BE2C (cell line): ENCODE results near the gene PGGHG.

Source experiments
- DNase-seq: peaks from one replicate; pipeline ENCODE4 v3.0.0-alpha.2; 2020
- H3K27me3 ChIP-seq: fragments of 250-450 bp; sonication (Bioruptor Pico); 2 replicates; pipeline ENCODE4 v1.5.1; 2020; ENCODE audit warnings: mild to moderate bottlenecking
- H3K36me3 ChIP-seq: fragments of 250-450 bp; sonication (Bioruptor Pico); 2 replicates; pipeline ENCODE4 v1.5.1; 2020; ENCODE audit warnings: mild to moderate bottlenecking
- H3K4me1 ChIP-seq: fragments of 250-450 bp; sonication (Bioruptor Pico); 2 replicates; pipeline ENCODE4 v1.5.1; 2020
- H3K4me3 ChIP-seq: 2 replicates; pipeline ENCODE4 v1.5.1; 2011; ENCODE audit warnings: low read depth, low read length
- H3K9me3 ChIP-seq: fragments of 250-450 bp; sonication (Bioruptor Pico); 2 replicates; pipeline ENCODE4 v1.5.1; 2020
- CTCF ChIP-seq: IDR thresholded peaks from 2 replicates; pipeline ENCODE4 v1.5.1; 2012; ENCODE audit warnings: mild to moderate bottlenecking, low read depth, low read length

The PGGHG gene

GRCh38 chr11:272195-272930, 16.6 kb upstream of the PGGHG start:
- no peaks in the 10 kb centered on the region for H3K9me3 ChIP-seq
- H3K4me1 ChIP-seq = no peaks in the 10 kb centered on the region
- H3K36me3 ChIP-seq = no peaks in the 10 kb centered on the region
- no peak overlapping the region for H3K4me3 ChIP-seq
- no peaks in the 10 kb centered on the region for H3K27me3 ChIP-seq
- no peak for TF ChIP-seq CTCF
- no peak for DNase-seq

GRCh38 chr11:272931-273198, 16.1 kb upstream of the PGGHG start:
- H3K4me1 ChIP-seq = no peaks in the 10 kb centered on the region
- TF ChIP-seq CTCF = no peak

GRCh38 chr11:276219-276618, 12.7 kb upstream of the PGGHG start:
- no peaks in the 10 kb centered on the region for H3K4me1 ChIP-seq
- no peak overlapping the region for H3K4me3 ChIP-seq
- H3K36me3 ChIP-seq = no peaks in the 10 kb centered on the region
- no peak for TF ChIP-seq CTCF
- H3K27me3 ChIP-seq = peaks cover 22% of the 10 kb centered on the region
- no peak for DNase-seq
- H3K9me3 ChIP-seq = no peaks in the 10 kb centered on the region

More at GRCh38 chr11:272931-273198, 16.1 kb upstream of the PGGHG start:
- Histone ChIP-seq H3K4me3 (no peak overlapping the region), H3K27me3 (no peaks in the 10 kb centered on the region), H3K36me3 (no peaks in the 10 kb centered on the region), H3K9me3 (no peaks in the 10 kb centered on the region)
- DNase-seq = no peak

- TF ChIP-seq CTCF = no peak
- H3K36me3 ChIP-seq = no peaks in the 10 kb centered on the region
- H3K4me1 ChIP-seq = no peaks in the 10 kb centered on the region
- H3K4me3 ChIP-seq = no peak within 1 kb of the TSS
- no peak for DNase-seq
- peaks cover 38% of the 10 kb centered on the region for H3K27me3 ChIP-seq
- H3K9me3 ChIP-seq = no peaks in the 10 kb centered on the region
These were observed 10.7 kb upstream of the PGGHG start, which contains the start of gene NLRP6 for GRCh38 chr11:278001-278951. TSS of gene NLRP6 (plus strand) at chr11:278407. CDS start at chr11:278570, 163 bp downstream.

GRCh38 chr11:279040-279965, 9.6 kb upstream of the PGGHG start:
- H3K27me3 ChIP-seq = peaks cover 38% of the 10 kb centered on the region
- H3K4me3 ChIP-seq = no peak overlapping the region
- no peak for TF ChIP-seq CTCF

More at GRCh38 chr11:279040-279965, 9.6 kb upstream of the PGGHG start:
- DNase-seq = no peak
- H3K36me3 ChIP-seq = no peaks in the 10 kb centered on the region
- no peaks in the 10 kb centered on the region for H3K4me1 ChIP-seq
- no peaks in the 10 kb centered on the region for H3K9me3 ChIP-seq
